RWPE1 (cell line): ENCODE measurements around the gene LDLRAD4.

Experiments
- CTCF ChIA-PET: fragments of 350-600 bp; sonication (Branson Sonifier 250); formaldehyde crosslinking; extraction: SDS; loops from one replicate; lab custom pipeline; 2021; lab: Yijun Ruan, JAX
- POLR2A ChIA-PET: fragments of 400-600 bp; formaldehyde crosslinking; extraction: SDS; loops from one replicate; lab custom pipeline; 2020; ENCODE audit warnings: antibody characterized with exemption; ENCODE audit not compliant: low non-redundant PET; lab: Yijun Ruan, JAX
- DNase-seq: peaks from one replicate; pipeline ENCODE4 v3.0.0; 2012; ENCODE audit warnings: low spot score
- H3K27ac ChIP-seq: fragments of 450-650 bp; 2 replicates; pipeline ENCODE4 v1.5.1; 2017
- TF ChIP-seq, protein P1 (sequence below): fragments of 450-650 bp; conservative IDR thresholded peaks from 2 replicates; pipeline ENCODE4 v1.5.1; 2017; ENCODE audit warnings: low read depth, mild to moderate bottlenecking

LDLRAD4 gene

DNA sequence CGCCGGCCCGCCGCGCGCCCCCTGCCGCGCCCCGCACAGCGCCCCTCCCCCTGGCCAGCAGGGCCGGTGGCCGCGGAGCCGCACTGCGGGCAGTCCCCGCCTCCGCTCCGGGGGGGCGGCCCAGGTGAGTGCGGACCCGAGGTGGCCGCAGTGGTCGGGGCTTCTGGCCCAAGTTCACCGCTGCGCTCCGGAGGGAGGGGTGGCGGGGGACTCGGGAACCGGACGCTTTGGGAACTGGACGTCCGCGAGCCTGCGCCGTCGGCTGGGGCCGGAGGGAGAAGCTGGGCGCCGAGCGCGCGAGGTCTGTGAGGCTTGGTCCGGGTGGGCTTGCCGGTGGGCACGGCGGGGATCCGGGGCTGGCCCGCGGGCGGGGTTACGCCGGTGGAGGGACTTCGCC, 591 bp upstream of the LDLRAD4 start:
- ChIA-PET CTCF (interaction anchor here (0.6 to 1.3 kb wide), 2 partner anchors 57 to 340 kb away, joined by 3 to 8 read pairs; no protein-coding TSS in a partner anchor), POLR2A (no interaction called here)
- no peak for DNase-seq
- TF ChIP-seq, protein P1, sequence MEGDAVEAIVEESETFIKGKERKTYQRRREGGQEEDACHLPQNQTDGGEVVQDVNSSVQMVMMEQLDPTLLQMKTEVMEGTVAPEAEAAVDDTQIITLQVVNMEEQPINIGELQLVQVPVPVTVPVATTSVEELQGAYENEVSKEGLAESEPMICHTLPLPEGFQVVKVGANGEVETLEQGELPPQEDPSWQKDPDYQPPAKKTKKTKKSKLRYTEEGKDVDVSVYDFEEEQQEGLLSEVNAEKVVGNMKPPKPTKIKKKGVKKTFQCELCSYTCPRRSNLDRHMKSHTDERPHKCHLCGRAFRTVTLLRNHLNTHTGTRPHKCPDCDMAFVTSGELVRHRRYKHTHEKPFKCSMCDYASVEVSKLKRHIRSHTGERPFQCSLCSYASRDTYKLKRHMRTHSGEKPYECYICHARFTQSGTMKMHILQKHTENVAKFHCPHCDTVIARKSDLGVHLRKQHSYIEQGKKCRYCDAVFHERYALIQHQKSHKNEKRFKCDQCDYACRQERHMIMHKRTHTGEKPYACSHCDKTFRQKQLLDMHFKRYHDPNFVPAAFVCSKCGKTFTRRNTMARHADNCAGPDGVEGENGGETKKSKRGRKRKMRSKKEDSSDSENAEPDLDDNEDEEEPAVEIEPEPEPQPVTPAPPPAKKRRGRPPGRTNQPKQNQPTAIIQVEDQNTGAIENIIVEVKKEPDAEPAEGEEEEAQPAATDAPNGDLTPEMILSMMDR: no peak
- peak overlapping the region; percentile 45 for H3K27ac ChIP-seq

DNA sequence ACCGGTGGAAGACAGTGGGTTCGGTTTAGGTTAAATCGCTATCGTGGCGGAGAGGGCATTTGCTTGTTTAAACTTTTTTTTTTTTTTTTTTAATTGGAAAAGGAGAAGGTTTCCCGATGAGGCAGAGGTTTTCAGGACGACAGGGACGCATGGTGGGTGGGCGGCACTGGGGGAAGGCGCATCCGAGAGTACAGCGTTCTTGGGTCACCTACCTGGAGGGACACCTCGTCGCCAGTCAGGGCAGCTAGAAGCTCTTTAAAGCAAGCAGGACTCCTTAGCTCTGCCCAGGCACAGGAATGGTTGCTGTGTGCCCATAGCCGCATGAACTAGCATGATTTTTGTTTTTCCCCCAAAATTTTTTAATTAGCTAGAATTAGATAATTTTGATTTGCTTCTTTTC, 437 bp downstream of the LDLRAD4 start:
- TF ChIP-seq, protein P1: no peak
- peak overlapping the region; percentile 45 for H3K27ac ChIP-seq
- POLR2A ChIA-PET: no interaction called here
- CTCF ChIA-PET: interaction anchor here (0.6 to 1.3 kb wide), 5 partner anchors 15 to 594 kb away, joined by 3 to 8 read pairs (median 5); no protein-coding TSS in a partner anchor
- no peak for DNase-seq

GRCh38 chr18:13219593-13220159, 1.1 kb downstream of the LDLRAD4 start:
- POLR2A ChIA-PET: no interaction called here
- DNase-seq: no peak
- H3K27ac ChIP-seq: no peak overlapping the region
- TF ChIP-seq, protein P1: no peak
- CTCF ChIA-PET: interaction anchor here (0.6 to 1.0 kb wide), 3 partner anchors 15 to 593 kb away, joined by 3 to 4 read pairs (median 3); no protein-coding TSS in a partner anchor

DNA sequence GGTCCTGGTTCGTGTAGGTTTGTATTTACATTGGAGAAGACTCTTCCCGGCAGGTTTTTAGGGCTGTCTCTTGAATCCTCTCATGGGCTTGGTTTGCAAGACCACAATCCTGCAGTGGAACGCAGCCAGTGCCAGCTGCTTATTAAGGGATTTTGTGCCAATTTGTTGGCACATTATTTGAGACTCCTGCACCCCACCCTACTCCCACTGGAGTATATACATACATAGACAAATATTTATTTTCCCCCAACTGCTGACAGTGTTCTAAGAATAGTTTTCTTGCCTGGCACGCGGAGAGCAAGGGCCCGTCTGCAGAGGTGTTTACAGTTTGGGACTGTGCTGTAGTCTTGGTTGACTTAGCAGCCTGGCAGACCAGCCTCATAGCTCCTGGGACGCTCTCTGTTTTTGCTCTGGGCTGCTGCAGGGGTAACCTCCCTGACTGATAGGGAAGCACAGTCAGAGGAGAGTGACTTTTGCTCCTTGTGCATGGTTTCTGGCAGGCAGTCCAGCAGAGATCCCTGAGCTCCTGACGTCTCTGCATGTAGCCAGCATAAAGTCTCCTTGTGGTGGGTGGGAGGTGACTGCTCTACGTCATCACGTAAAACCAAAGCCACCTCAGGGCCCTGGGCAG, 1.9 kb downstream of the LDLRAD4 start:
- ChIA-PET CTCF (interaction anchor here (1.0 kb wide), 1 partner anchor 102 kb away, joined by 3 read pairs; no protein-coding TSS in a partner anchor), POLR2A (no interaction called here)
- TF ChIP-seq, protein P1: no peak
- no peak for DNase-seq
- H3K27ac ChIP-seq: peak overlapping the region; percentile 86

GRCh38 chr18:13221869-13222855, 3.6 kb downstream of the LDLRAD4 start:
- no peak for DNase-seq
- ChIA-PET POLR2A (no interaction called here), CTCF (interaction anchor here (0.6 to 0.9 kb wide), 2 partner anchors 480 to 618 kb away, joined by 3 to 4 read pairs; no protein-coding TSS in a partner anchor)
- peak overlapping the region; percentile 89 for H3K27ac ChIP-seq
- TF ChIP-seq, protein P1: no peak

DNA sequence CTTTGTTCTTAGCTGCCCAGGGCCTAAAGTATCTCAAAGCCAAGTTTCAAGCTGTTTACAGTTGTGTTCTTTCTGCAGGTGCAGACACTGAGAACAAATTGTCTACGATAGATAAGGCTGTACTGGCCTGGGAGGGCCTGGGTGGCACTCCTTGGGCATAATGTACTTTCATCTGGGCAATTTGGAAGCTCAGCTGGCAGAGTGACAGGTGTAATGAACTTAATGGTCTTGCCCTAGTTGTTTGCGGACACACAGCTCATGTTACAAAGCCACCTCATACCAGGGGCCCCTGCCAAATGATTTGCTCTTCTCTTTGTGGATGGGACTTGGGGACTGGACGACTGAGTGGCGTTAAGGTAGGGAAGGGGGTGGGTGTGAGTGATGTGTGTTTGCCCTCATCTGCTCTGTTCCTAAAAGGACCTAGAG, 4.3 kb downstream of the LDLRAD4 start:
- DNase-seq: no peak
- ChIA-PET POLR2A (no interaction called here), CTCF (interaction anchor here (0.6 to 0.9 kb wide), 2 partner anchors 103 to 481 kb away, joined by 3 to 4 read pairs; no protein-coding TSS in a partner anchor)
- TF ChIP-seq, protein P1: no peak
- peak overlapping the region; percentile 89 for H3K27ac ChIP-seq
